HG03025 (cell line): ENCODE measurements around the gene ALPI.
"Not testable (repeated sequence)": the region's sequence is repeated elsewhere in the genome, so short reads cannot be mapped to it uniquely, and the experiment has no call there.

Experiments used
- ATAC-seq: cut with Tn5 transposase; IDR thresholded peaks from one replicate; pipeline ENCODE4 v1.9.1; 2021; ENCODE audit warnings: mild to moderate bottlenecking, moderate library complexity; ENCODE audit not compliant: unreplicated experiment, low FRiP score

The ALPI gene

GRCh38 chr2:232441147-232441651, 14.8 kb upstream of the ALPI start:
- ATAC-seq: no peak

- not testable (repeated sequence) for ATAC-seq
These were observed 14.0 kb upstream of the ALPI start for GRCh38 chr2:232441922-232442321.

- ATAC-seq: not testable (repeated sequence)
These were observed 13.5 kb upstream of the ALPI start for GRCh38 chr2:232442431-232442830.

GRCh38 chr2:232443047-232443446, 12.9 kb upstream of the ALPI start:
- not testable (repeated sequence) for ATAC-seq

GRCh38 chr2:232443669-232444408, 12.1 kb upstream of the ALPI start:
- ATAC-seq: not testable (repeated sequence)

GRCh38 chr2:232444409-232445148, 11.4 kb upstream of the ALPI start:
- ATAC-seq: no peak

GRCh38 chr2:232445149-232445885, 10.6 kb upstream of the ALPI start:
- ATAC-seq: not testable (repeated sequence)

GRCh38 chr2:232446266-232446777, 9.6 kb upstream of the ALPI start:
- ATAC-seq: not testable (repeated sequence)

- no peak for ATAC-seq
These were observed 8.8 kb upstream of the ALPI start for GRCh38 chr2:232447091-232447620.

GRCh38 chr2:232447638-232448303, 8.2 kb upstream of the ALPI start:
- no peak for ATAC-seq

- ATAC-seq: no peak
These were observed 7.7 kb upstream of the ALPI start for GRCh38 chr2:232448304-232448690.

- ATAC-seq: no peak
These were observed 6.0 kb upstream of the ALPI start for GRCh38 chr2:232449964-232450363.

- not testable (repeated sequence) for ATAC-seq
These were observed 4.3 kb upstream of the ALPI start for GRCh38 chr2:232451645-232452044.

GRCh38 chr2:232454630-232455029, 1.3 kb upstream of the ALPI start:
- ATAC-seq: no peak

- ATAC-seq: no peak
These were observed 555 bp downstream of the ALPI start for GRCh38 chr2:232456296-232457120.

- no peak for ATAC-seq
These were observed 1.4 kb downstream of the ALPI start for GRCh38 chr2:232457121-232458011.

GRCh38 chr2:232458051-232458660, 2.2 kb downstream of the ALPI start:
- ATAC-seq: no peak
